Measurements from ENCODE around the gene GNPTG. TPM values are rescaled to one million over a fixed set of nuclear protein-coding genes. Genes with fewer than 3 reads are reported as not detected.

The GNPTG gene
- total RNA-seq, 1 donor from 2014 or later: 30.0 TPM

DNA sequence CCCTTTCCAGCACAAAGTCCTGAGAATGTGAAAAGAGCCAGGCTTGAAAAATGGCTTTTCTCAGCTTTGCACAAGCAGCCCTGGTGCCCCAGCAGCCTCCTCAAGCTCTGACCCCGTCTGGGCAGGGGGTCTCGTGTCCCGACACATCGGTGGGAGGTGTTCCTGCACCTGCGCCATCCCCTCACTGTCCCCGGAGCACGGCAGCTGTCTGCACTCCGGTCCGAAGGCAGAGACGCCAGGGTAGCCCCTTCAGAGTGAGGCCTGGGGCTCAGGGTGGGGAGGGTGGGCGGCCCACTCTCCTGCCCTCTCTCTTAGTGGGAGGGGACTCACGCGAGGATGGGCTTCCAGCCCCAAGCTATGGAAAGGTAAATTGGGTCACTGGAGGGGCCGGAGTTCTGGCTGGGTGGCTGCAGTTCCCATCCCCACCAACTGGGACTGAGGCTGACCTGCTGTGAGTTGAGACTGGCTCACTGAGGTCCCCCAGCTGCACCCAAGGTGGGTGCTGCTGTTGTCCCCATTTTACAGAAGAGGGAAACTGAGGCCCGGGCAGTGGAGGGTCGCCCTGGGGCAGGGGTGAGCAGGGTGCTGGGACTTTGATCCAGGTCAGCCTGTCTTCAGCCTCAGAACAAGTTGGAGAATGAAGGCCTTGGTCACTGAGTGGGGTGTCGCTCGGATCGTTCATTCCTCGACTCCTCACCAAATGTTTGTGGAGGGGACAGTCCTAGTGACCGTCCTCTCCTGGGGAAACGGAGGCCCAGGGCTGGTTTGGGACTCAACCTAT, 20.6 kb upstream of the GNPTG start:
- Histone ChIP-seq H3K27me3 (ENCODE audit: control insufficient read depth, insufficient read depth, low read length) (peaks cover 33% of the 10 kb centered on the region), H3K4me3 (ENCODE audit: low read depth, low read length) (no peak overlapping the region), H3K36me3 (ENCODE audit: control insufficient read depth, insufficient read depth, low read length) (no peaks in the 10 kb centered on the region)
- TF ChIP-seq, protein P1, sequence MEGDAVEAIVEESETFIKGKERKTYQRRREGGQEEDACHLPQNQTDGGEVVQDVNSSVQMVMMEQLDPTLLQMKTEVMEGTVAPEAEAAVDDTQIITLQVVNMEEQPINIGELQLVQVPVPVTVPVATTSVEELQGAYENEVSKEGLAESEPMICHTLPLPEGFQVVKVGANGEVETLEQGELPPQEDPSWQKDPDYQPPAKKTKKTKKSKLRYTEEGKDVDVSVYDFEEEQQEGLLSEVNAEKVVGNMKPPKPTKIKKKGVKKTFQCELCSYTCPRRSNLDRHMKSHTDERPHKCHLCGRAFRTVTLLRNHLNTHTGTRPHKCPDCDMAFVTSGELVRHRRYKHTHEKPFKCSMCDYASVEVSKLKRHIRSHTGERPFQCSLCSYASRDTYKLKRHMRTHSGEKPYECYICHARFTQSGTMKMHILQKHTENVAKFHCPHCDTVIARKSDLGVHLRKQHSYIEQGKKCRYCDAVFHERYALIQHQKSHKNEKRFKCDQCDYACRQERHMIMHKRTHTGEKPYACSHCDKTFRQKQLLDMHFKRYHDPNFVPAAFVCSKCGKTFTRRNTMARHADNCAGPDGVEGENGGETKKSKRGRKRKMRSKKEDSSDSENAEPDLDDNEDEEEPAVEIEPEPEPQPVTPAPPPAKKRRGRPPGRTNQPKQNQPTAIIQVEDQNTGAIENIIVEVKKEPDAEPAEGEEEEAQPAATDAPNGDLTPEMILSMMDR (IDR thresholded peaks at IDR 0.05; ENCODE audit: insufficient read depth, low read length, severe bottlenecking): no peak
- no peak for FAIRE-seq
- DNase-seq (ENCODE audit: low read depth): no peak

DNA sequence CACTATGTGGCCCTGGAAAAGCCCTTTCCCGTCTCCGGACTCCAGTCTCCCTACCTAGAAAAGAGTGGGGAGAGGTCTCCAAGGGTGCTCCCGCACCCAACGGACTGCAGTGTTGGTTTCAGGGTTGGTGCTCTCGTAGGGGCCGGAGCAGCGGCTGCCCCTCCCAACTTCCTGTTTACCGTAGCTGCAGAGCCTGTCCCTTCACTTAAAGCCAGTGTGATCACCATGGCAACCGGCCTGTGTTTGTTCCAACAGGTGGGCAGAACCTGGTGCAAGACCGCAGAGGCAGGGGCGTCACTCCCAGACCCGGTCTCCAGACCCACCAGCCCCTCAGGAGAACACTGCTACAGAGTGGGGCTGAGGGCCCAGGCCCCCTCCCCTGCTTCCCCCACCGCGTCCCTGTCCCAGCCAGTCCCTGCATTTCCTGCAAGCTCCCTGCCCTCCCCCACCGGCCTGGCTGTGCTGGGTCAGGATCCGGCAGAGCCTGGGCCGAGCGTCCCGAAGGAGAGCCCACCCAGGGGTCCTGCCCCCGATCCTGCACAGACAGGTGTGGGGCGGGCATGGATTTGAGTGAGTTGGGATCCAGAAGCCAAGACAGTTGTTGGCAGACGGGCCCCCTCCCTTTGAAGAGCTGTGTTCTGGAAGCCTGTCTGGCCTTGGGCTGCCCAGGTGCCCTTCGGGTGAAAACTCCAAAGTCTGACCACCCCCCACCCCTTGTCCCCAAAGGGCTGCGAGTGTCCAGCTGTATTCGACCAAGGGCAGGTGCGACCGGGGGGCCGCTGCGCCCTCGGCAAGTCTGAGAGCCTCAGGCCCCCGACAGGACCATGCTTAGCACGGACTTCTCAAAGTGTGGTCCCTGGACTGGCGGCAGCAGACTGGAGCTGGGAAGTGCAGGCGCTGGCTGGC, 19.8 kb upstream of the GNPTG start:
- no peak for DNase-seq (ENCODE audit: low read depth)
- FAIRE-seq: no peak
- peaks cover 36% of the 10 kb centered on the region for H3K27me3 ChIP-seq (ENCODE audit: control insufficient read depth, insufficient read depth, low read length)

DNA sequence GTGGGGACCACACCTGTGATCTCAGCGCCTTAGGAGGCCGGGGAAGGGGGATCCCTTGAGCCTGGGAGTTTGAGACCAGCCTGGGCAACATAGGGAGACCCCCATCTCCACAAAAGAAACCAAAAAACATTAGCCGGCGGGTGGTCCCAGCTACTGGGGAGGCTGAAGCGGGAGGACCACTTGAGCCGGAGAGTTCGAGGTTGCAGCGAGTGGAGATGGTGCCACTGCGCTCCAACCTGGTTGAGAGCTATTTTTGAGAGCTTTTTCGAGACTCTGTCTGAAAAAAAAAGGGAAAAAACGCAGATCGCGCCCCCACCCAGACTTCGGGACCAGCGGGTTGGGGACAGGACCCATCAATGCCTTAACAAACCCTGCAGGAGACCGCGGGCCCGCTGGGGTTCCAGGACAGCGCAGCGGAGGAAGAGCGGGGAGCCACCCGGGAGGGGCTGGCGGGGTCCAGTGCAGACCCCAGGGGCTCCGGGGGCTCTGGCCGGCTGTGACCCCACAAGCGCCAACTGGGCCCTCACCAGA, 19.0 kb upstream of the GNPTG start:
- FAIRE-seq (no peak), DNase-seq (ENCODE audit: low read depth) (no peak)
- H3K27me3 ChIP-seq (ENCODE audit: control insufficient read depth, insufficient read depth, low read length): peaks cover 36% of the 10 kb centered on the region
- TF ChIP-seq, protein P1 (IDR thresholded peaks at IDR 0.05; ENCODE audit: insufficient read depth, low read length, severe bottlenecking): no peak
- H3K4me3 ChIP-seq (ENCODE audit: low read depth, low read length): no peak overlapping the region
- no peaks in the 10 kb centered on the region for H3K36me3 ChIP-seq (ENCODE audit: control insufficient read depth, insufficient read depth, low read length)

More for the DNA sequence above, 19.8 kb upstream of the GNPTG start:
- no peaks in the 10 kb centered on the region for H3K36me3 ChIP-seq (ENCODE audit: control insufficient read depth, insufficient read depth, low read length)
- H3K4me3 ChIP-seq (ENCODE audit: low read depth, low read length): no peak overlapping the region
- TF ChIP-seq, protein P1 (IDR thresholded peaks at IDR 0.05; ENCODE audit: insufficient read depth, low read length, severe bottlenecking): no peak

DNA sequence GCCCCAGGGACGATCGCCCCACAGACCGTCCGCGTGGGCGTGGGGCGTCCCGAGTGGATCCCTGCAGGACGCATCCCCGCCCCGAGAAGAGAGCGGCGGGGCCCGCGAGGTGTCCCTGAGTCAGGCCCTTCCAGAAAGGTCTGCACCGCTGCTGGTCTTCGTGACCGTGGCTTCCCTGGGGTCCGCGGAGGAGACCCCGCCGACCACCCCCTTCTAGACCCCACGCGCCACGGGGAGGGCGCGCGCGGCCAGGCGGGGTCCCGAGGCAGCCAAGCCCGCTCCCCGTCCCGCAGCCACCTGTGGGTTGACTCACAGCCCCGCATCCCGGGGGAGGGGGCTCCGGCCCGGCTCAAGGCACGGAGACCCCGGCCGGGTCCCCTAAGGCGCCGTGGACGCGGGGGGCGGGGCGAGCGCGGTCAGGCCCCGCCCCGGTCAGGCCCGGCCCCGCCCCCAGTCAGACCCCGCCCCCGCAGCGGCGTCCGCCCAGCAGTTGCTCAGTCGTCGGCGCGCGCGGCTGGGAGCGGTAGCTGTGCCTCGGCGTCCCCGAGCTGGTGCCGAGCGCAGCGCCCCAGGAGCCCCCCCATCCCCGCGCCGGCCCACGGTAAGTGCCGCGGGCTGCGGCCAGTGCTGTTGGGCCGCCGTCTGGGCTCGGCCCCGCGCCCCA, 18.4 kb upstream of the GNPTG start, which contains the start of gene BAIAP3:
TSS of gene BAIAP3 (plus strand) at position 497 of the 664 bp plus-strand sequence. CDS start 4,905 bp downstream, outside the sequence.
- no peaks in the 10 kb centered on the region for H3K36me3 ChIP-seq (ENCODE audit: control insufficient read depth, insufficient read depth, low read length)
- TF ChIP-seq, protein P1 (IDR thresholded peaks at IDR 0.05; ENCODE audit: insufficient read depth, low read length, severe bottlenecking): no peak
- FAIRE-seq (no peak), DNase-seq (ENCODE audit: low read depth) (no peak)
- no peak within 1 kb of the TSS for H3K4me3 ChIP-seq (ENCODE audit: low read depth, low read length)
- peaks cover 36% of the 10 kb centered on the region for H3K27me3 ChIP-seq (ENCODE audit: control insufficient read depth, insufficient read depth, low read length)

DNA sequence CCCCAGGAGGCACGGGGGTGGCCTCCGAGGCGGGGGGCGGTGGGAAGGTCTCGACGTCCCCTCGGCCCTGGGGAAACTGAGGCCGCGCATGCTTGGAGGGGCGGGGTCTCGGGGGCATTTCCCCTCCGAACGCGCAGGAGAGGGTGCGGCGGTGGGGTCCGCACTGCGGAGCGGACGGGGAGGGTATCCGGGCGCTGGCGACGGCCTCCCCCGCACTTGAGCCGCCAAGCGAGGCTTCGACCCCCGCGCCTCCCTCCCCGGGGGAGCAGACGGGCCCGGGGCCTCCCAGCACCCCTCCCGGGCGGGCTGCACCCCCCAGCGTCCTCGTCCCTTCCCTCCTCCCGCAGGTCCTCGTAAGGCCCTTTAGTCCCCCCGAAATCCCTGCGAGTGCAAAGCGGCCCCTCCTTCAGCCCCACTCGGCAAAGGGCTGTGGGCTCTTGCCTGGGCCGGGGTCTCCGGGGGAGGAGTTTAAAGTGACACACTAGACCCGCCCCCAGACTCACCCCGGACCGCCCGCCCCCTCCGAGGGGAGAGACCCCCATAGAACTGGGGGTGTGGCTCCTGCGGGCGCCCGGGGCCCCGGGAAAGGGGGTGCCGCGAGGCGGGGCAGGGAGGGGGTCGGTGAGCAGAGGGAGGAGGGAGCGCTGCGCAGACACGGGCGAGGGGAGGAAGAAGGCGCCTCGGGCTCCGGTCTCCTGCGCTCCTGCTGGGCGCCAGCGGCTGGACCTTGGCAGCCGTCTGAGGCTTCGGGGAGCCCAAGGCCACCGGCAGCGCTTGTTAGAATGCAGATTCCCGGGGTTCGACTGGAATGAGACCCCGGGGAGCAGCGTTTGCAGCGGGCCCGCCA, 17.7 kb upstream of the GNPTG start:
- Histone ChIP-seq H3K36me3 (ENCODE audit: control insufficient read depth, insufficient read depth, low read length) (no peaks in the 10 kb centered on the region), H3K27me3 (ENCODE audit: control insufficient read depth, insufficient read depth, low read length) (peaks cover 36% of the 10 kb centered on the region), H3K4me3 (ENCODE audit: low read depth, low read length) (no peak overlapping the region)
- no peak for DNase-seq (ENCODE audit: low read depth)
- TF ChIP-seq, protein P1 (IDR thresholded peaks at IDR 0.05; ENCODE audit: insufficient read depth, low read length, severe bottlenecking): no peak
- no peak for FAIRE-seq

Data from bronchial epithelial cell (primary cell).